Measurements from ENCODE around the gene SERPINA5.

SERPINA5 gene

DNA sequence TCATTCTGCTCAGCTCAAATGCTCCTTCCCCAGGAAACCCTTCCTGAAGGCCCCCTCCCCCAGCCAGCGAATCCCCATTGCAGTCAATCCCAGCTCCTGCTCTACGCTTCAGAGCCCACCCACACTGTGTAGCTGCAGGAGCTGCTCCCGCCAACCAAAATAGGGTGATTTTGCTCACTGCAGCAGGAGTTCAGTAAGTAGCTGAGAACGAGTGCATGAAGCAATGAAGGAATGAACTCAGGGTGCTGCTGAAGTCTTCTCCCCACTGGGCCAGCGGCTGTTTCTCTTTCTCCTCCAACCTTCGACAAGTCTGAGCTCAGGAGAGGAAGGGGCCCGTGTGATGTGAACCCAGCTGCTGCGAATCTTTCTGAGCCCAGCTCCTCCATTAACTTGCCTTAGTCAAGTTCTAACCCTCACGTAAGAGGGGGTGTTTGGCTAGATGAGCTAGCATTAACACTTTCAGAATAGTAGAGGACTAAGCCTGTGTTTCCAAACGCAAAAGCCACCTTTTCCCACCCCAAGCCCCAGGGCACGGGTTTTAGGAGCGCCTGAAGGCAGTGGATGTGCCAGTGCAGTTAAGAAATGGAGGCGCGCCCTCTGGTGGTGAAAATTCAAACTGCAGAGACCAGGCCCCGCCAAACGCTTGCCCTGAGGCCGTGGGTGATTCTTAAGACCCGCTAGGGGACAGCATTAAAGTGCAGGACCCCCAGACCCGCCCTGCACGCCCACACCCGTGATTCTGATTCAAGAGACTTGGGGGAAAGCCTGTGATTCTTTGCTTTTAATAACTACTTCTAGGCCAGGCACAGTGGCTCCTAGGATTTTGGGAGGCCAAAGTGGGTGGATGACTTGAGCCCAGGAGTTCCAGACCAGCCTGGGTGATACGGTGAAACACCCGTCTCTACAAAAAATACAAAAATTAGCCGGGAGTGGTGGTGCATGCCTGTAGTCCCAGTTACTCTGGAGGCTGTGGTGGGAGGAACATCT lies 31.9 kb upstream of the SERPINA5 start:
- in situ Hi-C loops (cut with HindIII; ENCODE audit: low sequenced_read_pairs) = no loop called here

DNA sequence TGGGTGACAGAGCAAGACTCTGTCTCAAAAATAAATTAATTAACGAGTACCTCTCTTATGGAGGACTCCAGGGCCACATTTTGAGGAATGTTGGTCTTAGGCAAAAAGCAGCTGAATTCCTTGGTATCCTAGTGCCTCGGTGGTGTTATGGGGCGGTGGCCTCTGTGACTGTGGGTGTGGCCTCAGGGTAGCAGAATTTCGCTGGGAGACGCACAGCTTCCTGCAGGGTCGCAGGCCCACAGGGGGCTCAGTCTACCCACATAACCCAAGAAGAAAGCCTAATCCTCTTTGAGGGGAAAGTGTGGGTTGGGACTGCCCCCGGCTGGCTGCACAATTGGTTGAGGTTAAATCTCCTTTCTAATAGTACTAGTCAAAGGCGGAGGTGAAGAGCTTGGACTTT lies 31.2 kb upstream of the SERPINA5 start:
- in situ Hi-C loops (cut with HindIII; ENCODE audit: low sequenced_read_pairs) = no loop called here

DNA sequence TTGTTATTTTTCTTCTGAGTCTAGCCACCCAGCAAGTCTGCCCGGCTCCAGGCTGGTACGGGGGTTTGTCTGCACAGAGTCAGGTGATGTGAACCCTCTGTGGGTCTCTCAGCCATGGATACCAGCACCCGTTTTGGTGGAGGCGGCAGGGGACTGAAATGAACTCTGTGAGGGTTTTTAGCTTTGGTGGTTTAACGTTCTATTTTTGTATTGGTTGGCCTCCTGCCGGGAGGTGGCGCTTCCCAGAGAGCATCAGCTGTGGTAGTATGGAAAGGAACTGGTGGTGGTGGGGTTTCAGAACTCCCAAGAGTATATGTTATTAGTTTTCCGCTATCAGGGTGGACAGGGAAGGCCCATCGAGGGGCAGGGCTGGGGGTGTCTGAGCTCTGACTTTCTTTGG lies 25.2 kb upstream of the SERPINA5 start:
- in situ Hi-C loops (cut with HindIII; ENCODE audit: low sequenced_read_pairs) = no loop called here

DNA sequence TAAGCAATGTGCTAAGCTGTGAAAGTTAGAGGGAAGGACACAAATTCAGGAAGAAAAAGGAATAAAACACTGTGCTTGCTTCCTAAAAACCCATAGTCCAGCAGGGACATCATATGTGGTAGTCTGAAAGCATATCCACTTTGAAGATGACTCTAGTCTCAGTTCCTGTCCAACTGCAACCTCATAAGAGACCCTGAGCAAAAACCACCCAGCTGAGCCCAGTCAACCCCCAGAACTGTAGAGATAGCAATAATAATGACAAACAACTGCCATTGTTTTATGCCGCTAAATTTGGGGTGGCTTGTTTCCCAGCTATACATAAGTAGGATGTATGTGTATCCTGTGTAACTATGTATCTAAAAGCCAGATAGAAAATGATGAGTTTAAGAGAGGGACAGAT lies 23.9 kb upstream of the SERPINA5 start:
- in situ Hi-C loops (cut with HindIII; ENCODE audit: low sequenced_read_pairs) = no loop called here

DNA sequence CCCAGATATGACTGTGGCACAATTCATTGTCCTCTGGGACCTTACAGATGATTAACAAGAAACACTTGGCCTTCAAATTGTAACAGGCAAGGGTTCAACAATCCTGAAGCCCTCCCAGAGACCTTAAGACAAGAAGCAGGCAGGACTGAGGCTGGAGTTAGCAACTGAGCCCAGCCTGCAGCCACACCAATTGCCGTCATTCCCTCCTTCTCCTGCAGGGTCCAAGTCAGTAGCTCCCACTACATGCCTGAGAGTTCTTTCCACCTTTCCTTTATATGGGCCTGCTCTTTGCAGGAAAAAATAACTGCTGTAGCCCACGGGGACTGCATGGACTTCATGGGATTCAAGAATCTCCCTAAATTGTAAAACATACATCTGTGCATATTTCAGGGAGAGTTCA lies 22.4 kb upstream of the SERPINA5 start:
- in situ Hi-C loops (cut with HindIII; ENCODE audit: low sequenced_read_pairs) = no loop called here

DNA sequence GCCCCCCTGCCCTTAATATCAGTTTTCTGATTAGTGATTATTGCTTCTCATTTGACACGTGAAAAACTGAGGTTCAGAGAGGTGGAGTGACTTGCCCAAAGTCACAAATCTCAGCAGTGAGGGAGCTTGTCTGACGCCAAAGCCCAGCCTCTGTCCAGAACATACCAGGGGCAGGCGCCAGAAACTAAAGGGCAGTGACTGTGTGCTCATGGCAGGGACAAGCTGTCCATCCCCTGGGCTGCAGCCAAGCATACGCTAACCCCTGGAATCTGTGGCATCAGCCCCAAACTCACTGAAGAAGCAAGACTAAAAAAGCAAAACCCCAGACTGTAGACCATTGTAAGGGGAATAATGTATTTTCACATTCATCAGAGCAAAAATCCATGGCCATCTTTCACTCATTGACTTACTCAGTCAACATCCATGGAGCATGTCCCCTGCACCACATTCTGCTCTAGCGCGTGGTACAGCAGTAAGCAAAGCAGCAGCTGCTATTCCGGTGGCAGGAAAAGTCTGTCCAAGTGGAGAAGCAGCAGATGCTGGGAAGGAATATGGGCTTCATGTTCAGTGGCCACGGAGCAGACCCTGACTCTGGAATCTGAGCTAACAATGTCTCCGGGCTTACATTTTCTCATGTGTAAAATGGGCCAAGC lies 21.5 kb upstream of the SERPINA5 start:
- in situ Hi-C loops (cut with HindIII; ENCODE audit: low sequenced_read_pairs) = no loop called here

DNA sequence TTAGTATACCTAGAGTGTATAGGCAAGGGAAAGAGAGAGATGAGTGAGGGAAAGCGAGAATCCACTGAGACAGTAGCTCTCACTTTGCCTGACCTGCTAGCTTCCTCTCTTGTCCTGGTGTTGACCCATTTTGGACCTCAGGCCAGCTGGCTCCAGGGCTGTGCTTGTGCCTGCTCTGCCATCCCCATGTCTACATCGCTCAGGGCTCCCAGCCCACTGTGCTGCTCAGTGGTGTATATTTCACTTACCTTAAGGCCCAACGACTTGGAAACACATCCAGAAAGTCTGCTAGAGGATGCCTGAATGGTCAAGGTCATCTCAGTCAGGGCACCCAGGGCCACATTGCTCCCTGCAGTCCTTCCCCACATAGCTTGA lies 20.9 kb upstream of the SERPINA5 start:
- in situ Hi-C loops (cut with HindIII; ENCODE audit: low sequenced_read_pairs) = no loop called here

DNA sequence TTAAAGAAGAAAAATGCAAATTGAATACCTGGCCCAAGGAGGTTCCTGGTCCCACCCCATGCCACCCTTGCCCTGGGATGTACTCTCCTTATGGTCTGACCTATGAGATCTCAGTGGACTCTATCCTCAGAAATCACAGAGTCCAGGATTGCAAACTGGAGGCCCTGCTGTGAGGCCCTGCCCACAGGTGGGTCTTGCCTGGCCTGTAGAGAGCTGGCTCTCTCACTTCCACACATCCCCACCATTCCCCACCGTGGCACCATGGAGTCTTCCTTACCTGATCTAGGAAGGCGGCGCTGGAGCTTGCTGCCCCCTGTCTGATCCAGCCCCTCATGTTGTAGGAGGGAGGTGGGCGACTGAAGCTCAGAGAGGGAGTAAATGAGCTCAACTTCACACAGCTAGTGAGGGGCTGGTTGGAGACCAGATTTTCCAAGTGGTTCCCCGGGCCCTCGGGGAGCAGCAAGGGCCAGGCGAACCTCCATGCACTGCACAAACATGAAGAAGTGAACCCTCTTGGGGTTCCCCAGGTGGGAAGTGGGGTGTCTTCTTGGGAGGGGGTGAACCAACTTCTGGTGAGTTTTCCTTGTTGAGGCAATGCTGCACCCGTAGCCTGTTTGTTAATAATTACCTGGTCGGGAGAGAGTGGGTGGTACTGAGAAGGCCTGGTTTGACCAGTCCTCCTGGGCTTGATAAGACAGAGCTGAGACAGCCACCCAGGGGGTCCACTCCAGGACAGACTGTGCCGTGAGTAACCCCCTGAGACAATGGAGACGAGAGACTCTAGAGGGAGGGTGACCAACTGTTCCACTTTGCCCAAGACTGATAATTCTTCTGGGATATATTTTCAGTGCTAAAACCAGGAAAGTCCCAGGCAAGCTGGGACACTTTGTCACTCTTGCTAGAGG lies 20.2 kb upstream of the SERPINA5 start, which contains the start of gene SERPINA4:
SERPINA4 (plus strand) TSS at position 692 of the 905 bp plus-strand sequence. CDS start 2,041 bp downstream, outside the sequence.
- in situ Hi-C loops (cut with HindIII; ENCODE audit: low sequenced_read_pairs) = no loop called here

DNA sequence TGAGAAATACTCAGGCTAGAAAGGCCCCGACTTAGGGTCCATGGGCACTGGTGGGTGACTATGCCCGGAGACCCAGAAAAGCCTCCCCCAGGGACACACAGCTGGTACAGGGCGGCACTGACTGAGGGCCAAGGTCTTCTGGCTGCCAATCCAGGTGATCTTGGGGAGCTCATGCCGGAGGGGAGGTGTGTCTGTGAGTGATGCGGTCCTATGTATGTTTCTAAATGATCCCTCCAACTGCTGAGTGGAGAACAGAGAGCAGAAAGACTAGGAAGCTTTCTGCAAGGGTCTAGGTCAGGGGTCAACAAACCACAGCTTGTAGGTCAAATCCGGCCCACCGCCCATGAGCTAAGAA lies 19.6 kb upstream of the SERPINA5 start:
- in situ Hi-C loops (cut with HindIII; ENCODE audit: low sequenced_read_pairs) = no loop called here

DNA sequence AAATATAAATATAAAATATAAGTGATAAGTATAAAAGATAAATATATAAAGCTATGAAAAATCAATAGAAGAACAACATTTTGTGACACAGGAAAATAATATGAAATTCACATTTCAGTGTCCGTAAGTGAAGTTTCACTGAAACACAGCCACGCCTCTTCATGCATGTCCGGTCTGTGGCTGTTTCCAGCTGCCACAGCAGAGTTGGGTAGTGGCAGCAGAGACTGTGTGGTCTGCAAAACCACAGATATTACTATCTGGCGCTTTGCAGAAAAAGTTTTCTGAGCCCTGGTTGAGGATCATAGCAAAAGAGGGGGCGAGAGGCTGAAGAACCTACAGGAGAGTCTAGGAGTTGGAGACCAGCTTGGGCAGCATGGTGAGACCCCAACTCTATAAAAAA lies 19.2 kb upstream of the SERPINA5 start:
- in situ Hi-C loops (cut with HindIII; ENCODE audit: low sequenced_read_pairs) = no loop called here

DNA sequence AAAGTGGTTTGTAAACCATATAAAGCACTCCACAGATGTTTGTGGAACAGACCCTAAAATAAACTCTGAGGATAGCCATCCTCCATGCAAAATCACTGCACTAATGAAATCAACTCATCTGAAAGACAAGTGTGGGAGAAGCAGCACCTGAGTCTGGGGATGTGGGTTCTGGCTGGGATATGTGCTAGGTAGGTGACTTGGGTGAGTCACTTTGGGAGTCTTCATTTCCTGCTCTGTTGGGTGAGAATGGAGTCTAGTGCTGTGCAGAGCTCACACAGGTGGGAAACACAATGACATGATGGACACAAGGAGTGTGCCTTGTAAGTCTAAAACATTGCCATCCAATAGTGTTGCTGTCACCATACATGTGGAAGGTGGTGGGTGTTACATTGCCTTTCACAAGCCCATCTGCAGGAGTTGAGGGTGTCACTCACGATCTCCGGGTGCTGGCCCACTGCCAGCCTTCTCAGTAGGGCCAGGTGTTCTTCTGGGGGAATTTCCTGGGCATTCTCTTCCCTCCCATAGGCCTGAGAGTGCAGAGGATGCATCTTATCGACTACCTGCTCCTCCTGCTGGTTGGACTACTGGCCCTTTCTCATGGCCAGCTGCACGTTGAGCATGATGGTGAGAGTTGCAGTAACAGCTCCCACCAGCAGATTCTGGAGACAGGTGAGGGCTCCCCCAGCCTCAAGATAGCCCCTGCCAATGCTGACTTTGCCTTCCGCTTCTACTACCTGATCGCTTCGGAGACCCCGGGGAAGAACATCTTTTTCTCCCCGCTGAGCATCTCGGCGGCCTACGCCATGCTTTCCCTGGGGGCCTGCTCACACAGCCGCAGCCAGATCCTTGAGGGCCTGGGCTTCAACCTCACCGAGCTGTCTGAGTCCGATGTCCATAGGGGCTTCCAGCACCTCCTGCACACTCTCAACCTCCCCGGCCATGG lies 18.0 kb upstream of the SERPINA5 start:
- in situ Hi-C loops (cut with HindIII; ENCODE audit: low sequenced_read_pairs) = no loop called here

DNA sequence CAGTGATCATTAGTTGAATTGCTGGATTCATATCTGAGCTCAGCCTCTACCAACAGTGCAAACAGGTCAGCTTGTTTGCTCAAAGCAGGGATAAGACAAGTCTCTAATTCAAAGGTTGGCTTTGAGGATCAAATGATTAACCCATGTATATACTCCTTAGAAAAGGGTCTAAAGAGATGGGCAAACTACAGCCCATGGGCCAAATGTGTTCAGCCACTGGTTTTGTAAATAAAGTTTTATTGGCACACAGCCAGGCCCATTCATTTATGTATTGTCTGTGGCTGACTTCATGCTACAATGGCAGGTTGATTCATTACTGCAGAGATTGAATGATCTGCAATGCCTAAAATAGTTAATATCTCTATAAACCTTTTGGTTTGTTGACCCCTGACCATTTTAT lies 16.8 kb upstream of the SERPINA5 start:
- in situ Hi-C loops (cut with HindIII; ENCODE audit: low sequenced_read_pairs) = no loop called here

DNA sequence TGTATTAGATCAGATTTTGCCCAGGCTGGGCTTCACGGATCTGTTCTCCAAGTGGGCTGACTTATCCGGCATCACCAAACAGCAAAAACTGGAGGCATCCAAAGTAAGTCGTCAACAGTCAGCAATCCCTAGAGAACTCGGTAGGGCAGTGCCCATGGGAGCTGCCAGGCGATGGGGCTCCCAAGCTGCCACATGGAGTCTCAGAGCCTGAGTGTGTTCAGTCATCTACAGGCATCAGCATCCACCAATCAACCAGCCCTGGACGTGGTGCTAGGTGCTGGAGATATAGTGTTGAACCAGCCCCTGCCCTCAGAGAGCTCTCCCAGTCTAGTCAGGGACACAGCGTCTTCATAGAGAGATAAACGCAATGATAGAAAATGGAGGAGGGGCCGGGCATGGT lies 13.0 kb upstream of the SERPINA5 start:
- in situ Hi-C loops (cut with HindIII; ENCODE audit: low sequenced_read_pairs) = no loop called here

DNA sequence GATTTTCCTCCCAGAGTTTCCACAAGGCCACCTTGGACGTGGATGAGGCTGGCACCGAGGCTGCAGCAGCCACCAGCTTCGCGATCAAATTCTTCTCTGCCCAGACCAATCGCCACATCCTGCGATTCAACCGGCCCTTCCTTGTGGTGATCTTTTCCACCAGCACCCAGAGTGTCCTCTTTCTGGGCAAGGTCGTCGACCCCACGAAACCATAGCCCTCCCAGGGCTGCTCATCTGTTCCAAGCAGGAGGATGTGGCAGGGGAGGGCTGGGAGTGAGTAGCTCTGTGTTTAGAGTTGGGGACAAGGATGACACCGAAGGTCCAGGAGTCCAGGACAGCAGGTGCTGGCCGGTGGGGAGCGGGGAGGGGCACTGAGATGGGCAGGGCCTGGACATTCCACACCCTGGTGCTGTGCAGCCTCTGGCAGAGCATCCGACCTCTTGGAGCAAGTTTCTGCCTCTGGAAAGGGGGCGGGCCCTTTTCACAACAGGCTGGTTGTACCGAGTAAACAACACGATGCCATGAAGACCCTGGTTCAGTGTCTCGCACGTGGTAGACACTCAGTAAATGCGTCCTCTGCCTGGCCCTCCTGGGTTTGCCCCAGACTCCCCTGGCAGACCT lies 11.7 kb upstream of the SERPINA5 start:
- in situ Hi-C loops (cut with HindIII; ENCODE audit: low sequenced_read_pairs) = no loop called here

DNA sequence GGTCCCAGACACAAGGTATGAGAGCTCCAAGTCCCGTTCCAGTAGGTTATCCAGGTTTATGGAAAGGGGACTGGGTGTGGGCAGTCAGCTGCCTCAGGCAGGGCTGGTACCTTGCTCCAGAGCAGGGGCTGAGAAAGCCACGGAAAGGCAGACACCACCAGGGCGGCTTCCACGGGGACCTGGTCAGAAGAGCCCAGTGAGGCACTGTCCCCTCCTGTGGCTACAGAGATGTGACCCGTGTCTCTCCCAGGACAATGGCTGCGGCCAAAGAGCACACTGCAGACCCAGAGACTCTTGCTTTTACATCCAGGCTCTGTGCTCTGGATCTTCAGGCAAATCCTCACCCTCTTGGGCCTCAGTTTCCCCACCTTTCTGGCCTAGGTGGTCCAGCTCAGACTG lies 11.2 kb upstream of the SERPINA5 start:
- in situ Hi-C loops (cut with HindIII; ENCODE audit: low sequenced_read_pairs) = no loop called here

DNA sequence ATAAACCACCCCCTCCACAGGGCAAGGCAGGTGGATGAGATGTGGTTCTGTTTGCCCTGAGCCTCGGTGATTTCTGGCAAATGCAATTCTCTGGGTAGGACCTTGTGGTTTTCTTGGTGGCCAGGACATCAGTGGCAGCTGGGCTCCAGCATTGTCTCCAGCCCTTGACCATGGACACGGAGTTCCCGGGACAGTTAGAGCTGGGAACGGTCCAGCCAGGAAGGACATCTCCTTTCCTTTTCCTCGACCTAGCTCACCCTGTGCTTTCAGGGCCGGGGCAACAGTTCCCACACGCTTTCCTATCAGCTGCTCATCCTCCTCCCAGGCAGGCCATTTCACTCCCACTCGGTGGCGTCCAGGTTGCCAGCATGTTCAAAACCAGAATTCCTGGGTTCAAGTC lies 10.8 kb upstream of the SERPINA5 start:
- in situ Hi-C loops (cut with HindIII; ENCODE audit: low sequenced_read_pairs) = no loop called here

DNA sequence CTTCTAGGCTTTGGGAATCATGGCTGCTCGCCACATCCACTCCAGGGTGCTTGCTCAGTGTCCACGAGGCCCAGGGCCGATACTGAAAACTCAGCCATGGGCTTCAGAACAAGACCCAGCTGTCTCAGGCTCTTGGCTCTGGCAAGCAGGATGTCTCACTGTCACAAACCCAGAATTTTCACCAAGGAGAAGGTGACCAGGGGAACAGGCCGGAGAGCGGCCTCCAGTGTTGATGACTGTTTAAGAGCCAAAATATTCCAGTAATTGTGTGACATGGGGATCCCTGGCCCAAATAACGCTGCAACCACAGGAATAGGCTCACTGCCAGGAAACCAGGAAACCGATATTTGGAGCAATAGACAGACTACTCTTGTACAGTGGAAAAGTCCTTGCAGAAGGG lies 9.8 kb upstream of the SERPINA5 start:
- in situ Hi-C loops (cut with HindIII; ENCODE audit: low sequenced_read_pairs) = no loop called here

DNA sequence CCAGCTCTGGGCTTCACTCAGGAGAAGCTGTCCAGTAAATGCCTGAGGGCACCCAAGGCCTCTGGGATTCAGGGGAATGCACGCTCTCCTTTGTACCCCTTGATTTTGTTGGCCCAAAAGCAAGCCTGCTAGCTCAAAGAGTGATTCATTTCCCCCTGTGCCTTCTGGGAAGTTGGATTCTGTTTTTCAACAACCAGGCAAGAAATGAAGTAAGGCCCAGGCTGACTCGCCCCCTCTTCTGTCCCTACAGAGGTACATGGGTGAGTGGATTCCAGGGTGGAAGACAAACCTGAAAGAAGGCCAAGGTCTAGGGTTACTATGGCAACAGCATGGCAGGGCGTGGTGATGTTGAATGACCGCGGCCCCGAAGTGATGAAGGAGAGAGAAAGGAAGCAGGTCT lies 9.3 kb upstream of the SERPINA5 start:
- in situ Hi-C loops (cut with HindIII; ENCODE audit: low sequenced_read_pairs) = no loop called here

DNA sequence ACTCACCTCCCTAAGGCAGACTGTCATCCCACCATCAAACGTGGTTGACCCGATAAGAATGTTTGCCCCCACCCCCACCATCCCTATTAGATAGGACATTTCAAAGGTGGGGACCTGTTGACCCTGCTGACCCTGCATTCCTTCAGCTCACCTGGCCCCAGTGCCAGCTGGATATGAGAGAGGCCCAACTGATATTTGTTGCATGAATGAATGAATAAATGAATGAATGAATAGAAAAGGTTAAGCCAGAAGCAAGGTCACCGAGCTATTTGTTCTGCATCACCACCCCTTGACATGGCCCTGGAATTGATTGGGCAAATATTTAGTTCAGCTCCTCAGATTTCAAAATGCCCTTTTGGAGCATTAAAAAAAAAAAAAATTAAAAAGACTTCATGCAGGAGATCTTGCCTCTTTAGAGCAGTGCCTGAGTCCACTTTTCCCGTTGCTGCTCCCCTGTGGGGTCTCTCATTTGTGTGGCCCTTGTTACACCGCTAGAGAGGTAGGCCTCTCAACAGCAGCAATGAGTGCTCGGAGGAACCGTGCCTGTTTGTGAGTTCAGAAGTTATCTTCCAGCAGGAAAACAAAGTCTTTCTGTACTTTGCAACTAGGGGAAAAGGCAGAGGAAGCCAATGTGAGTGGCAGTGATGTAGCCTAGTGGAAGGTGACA lies 8.5 kb upstream of the SERPINA5 start:
- in situ Hi-C loops (cut with HindIII; ENCODE audit: low sequenced_read_pairs) = no loop called here
